Neural cell (in vitro differentiated cells): ENCODE results near the gene CNOT10.

Source experiments
- CTCF ChIP-seq: fragments of 450-650 bp; IDR thresholded peaks from 2 replicates; pipeline ENCODE4 v1.5.1; 2014; ENCODE audit warnings: antibody characterized with exemption, mild to moderate bottlenecking, moderate library complexity; ENCODE audit not compliant: poor library complexity, severe bottlenecking
- EP300 ChIP-seq: fragments of 450-650 bp; conservative IDR thresholded peaks from 2 replicates; pipeline ENCODE4 v1.6.1; 2014; ENCODE audit warnings: antibody characterized with exemption, mild to moderate bottlenecking, moderate library complexity; ENCODE audit not compliant: poor library complexity, severe bottlenecking
- EZH2 ChIP-seq: fragments of 200-600, 300-800 bp; shearing (Covaris generic), sonication (generic); IDR thresholded peaks from 2 replicates; pipeline ENCODE4 v1.6.1; 2014; ENCODE audit warnings: antibody characterized with exemption, low read length, borderline replicate concordance, mild to moderate bottlenecking; ENCODE audit not compliant: insufficient read depth, poor library complexity, severe bottlenecking
- MXI1 ChIP-seq: fragments of 450-650 bp; conservative IDR thresholded peaks from 2 replicates; pipeline ENCODE4 v1.6.1; 2014; ENCODE audit warnings: antibody characterized with exemption, mild to moderate bottlenecking; ENCODE audit not compliant: poor library complexity, severe bottlenecking
- POLR2AphosphoS5 ChIP-seq: IDR thresholded peaks from 2 replicates; pipeline ENCODE4 v1.6.1; 2012
- RAD21 ChIP-seq: fragments of 450-650 bp; conservative IDR thresholded peaks from 2 replicates; pipeline ENCODE4 v1.6.1; 2014; ENCODE audit warnings: antibody characterized with exemption, mild to moderate bottlenecking, moderate library complexity
- REST ChIP-seq: IDR thresholded peaks from 2 replicates; pipeline ENCODE4 v1.6.1; 2012; ENCODE audit warnings: borderline replicate concordance
- SMC3 ChIP-seq: fragments of 450-650 bp; conservative IDR thresholded peaks from 2 replicates; pipeline ENCODE4 v1.6.1; 2014; ENCODE audit warnings: antibody characterized with exemption, mild to moderate bottlenecking, moderate library complexity; ENCODE audit not compliant: poor library complexity
- TAF1 ChIP-seq: IDR thresholded peaks from 2 replicates; pipeline ENCODE4 v1.6.1; 2012; ENCODE audit warnings: low read depth

- peak; percentile 79 for TF ChIP-seq CTCF
- TF ChIP-seq REST, result no peak
- TF ChIP-seq POLR2AphosphoS5, result no peak
- no peak for TF ChIP-seq EZH2
- no peak for TF ChIP-seq TAF1
- TF ChIP-seq RAD21, result peak; percentile 80
- no peak for TF ChIP-seq EP300
- TF ChIP-seq MXI1, result no peak
- TF ChIP-seq SMC3, result peak; percentile 82
Observed at GRCh38 chr3:32733631-32734229, 48.7 kb downstream of the CNOT10 start.
